GM13977 (cell line): Measurements from ENCODE around the gene DNAH10.

Source experiments
- DNase-seq: peaks from one replicate; pipeline ENCODE4 v3.0.0; 2012; ENCODE audit warnings: low spot score
- in situ Hi-C: fragments of 300-500 bp; cut with MboI; formaldehyde crosslinking; loops from one replicate; pipeline ENCODE4 v1.12.0; 2022; ENCODE audit warnings: low sequenced_read_pairs, low pct_unique_long_range_greater_than_20kb, mixed read lengths, inconsistent platforms; ENCODE audit not compliant: unreplicated experiment
- TF ChIP-seq, protein P1 (sequence below): IDR thresholded peaks from 2 replicates; pipeline ENCODE4 v1.5.1; 2012; ENCODE audit warnings: mild to moderate bottlenecking, control low read depth; ENCODE audit not compliant: insufficient read depth; ENCODE audit errors: extremely low read depth, missing control alignments

The DNAH10 gene

GRCh38 chr12:123971449-123971769 lies 209.3 kb downstream of the DNAH10 start:
- TF ChIP-seq, protein P1, sequence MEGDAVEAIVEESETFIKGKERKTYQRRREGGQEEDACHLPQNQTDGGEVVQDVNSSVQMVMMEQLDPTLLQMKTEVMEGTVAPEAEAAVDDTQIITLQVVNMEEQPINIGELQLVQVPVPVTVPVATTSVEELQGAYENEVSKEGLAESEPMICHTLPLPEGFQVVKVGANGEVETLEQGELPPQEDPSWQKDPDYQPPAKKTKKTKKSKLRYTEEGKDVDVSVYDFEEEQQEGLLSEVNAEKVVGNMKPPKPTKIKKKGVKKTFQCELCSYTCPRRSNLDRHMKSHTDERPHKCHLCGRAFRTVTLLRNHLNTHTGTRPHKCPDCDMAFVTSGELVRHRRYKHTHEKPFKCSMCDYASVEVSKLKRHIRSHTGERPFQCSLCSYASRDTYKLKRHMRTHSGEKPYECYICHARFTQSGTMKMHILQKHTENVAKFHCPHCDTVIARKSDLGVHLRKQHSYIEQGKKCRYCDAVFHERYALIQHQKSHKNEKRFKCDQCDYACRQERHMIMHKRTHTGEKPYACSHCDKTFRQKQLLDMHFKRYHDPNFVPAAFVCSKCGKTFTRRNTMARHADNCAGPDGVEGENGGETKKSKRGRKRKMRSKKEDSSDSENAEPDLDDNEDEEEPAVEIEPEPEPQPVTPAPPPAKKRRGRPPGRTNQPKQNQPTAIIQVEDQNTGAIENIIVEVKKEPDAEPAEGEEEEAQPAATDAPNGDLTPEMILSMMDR: no peak
- in situ Hi-C loops: no loop called here
- DNase-seq: no peak

DNA sequence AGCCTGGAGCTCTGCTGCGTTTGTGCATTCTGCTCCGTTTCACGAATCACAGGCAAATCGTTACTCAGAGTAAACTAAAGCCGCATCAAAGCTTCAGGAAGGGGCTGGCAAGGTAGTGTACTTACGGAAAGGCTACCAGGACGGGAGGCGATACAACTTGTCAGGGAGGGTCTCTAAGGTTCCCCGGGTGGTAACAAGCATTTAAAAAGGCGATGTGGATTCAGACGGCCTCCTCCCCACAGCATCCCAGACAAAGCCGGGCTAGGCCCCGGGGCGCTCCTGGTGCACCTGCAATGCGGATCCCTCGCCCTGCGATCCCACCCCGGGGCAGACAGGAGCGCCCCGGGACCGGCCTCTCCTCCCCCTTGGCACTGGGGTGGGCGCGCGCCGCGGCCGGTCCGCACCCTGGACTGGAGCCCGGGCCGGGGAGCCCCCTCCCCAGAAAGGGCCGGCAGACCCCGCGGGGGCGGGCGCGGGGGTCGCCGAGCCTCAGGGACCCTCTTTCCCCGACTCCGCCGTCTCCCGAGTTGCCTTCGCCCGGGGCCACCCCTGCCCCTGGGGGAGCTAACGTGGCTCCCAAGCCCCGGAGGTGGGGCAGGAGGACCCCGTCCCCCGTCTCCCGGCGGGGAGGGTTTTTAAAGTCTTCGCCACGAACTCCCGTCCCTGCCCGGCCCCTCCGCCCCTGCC lies 209.8 kb downstream of the DNAH10 start:
- in situ Hi-C loops: no loop called here
- DNase-seq: no peak

DNA sequence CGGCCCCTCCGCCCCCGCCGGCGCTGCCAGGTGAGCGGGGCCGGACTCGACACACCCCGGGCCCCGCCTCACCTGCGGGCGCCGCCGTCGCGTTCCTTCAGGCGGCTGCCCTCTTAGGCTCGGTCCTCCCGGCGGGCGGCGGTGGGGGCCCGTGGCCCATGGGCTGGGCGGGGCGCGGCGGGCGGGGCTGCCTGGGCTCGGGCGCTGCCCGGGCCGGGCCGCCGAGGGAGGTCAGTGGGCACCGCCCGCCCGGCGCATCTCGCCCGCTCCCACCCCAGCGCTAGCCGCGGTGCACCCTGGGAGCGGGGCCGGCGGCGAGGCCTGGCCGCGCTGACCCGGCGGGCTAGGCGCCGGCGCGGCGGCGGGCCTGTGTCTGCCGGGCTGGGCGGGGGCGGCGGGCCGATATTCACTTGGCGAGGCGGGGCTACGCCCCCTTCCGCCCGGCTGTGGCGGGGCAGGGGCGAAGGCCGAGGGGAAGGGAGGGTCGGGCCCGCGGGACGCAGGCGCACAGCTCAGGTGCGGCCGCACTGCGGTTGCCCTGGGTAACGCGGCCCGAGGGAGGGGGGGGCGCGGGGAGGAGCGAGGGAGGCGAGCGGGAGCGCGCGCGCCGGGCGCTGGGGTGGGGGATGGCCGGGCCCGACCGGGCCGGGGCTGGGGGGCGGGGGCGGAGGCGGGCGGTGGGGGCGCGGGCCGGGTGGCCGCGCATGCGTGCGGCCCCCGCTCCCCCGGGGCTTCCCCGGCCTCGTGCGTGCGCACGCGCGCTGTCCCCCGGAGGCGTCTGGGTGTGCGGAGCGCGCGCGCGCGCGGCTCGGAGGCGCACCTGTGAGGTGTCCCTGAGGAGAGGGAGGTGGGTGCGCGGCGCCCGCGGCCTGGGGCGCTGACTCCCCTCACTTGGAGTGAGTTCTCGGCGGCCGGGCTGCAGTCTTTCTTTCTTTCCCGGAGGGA lies 210.6 kb downstream of the DNAH10 start, which contains the start of the genes CCDC92 and ZNF664:
TSS of gene CCDC92 (minus strand) at position 375 of the 945 bp plus-strand sequence. CDS start 28,526 bp downstream, outside the sequence.
TSS of gene ZNF664 (plus strand) at position 759 of the 945 bp plus-strand sequence. CDS start 38,930 bp downstream, outside the sequence.
- DNase-seq: peak; percentile 99
- TF ChIP-seq, protein P1: peak; percentile 45
- in situ Hi-C loops: no loop called here

More for the DNA sequence above, 209.8 kb downstream of the DNAH10 start:
- TF ChIP-seq, protein P1: no peak

- TF ChIP-seq, protein P1: no peak
- no peak for DNase-seq
- in situ Hi-C loops: no loop called here
Measured at GRCh38 chr12:123973552-123974341, 211.6 kb downstream of the DNAH10 start.

GRCh38 chr12:123976227-123976826 lies 214.2 kb downstream of the DNAH10 start:
- TF ChIP-seq, protein P1: no peak
- DNase-seq: no peak
- in situ Hi-C loops: loop anchor here (25.0 kb wide), 1 partner anchor 339 kb away; the partner anchor contains the start of genes EIF2B1 and GTF2H3
